Peyer's patch (tissue), 4 donors: ENCODE data around the gene KRT83.

Source experiments
- CTCF ChIP-seq, 6 experiments: fragments of 450-650 bp in 4 of 6; fragments of 200-600 bp in 2 of 6; sonication (generic) in 1 of 6; IDR thresholded peaks; one replicate each; pipeline ENCODE4 v1.5.1; 2017 to 2019; ENCODE audit warnings: antibody characterized with exemption in 6 of 6, mild to moderate bottlenecking in 3 of 6, moderate library complexity in 1 of 6
- POLR2A ChIP-seq, 2 donors: fragments of 450-650 bp; IDR thresholded peaks; one replicate each; pipeline ENCODE4 v1.5.1; 2017; ENCODE audit warnings: antibody characterized with exemption in 2 of 2, mild to moderate bottlenecking in 2 of 2, moderate library complexity in 2 of 2

- TF ChIP-seq POLR2A (IDR thresholded peaks at IDR 0.05): no peak
- TF ChIP-seq CTCF (IDR thresholded peaks at IDR 0.05): no peak
These were observed 38.4 kb upstream of the KRT83 start for GRCh38 chr12:52359621-52360061.
